ENCODE results near the gene IFI44. TPM values are rescaled to one million over a fixed set of nuclear protein-coding genes. Genes with fewer than 3 reads are reported as not detected.

IFI44 gene
- total RNA-seq, 1 donor from 2014 or later = 3.5 TPM

DNA sequence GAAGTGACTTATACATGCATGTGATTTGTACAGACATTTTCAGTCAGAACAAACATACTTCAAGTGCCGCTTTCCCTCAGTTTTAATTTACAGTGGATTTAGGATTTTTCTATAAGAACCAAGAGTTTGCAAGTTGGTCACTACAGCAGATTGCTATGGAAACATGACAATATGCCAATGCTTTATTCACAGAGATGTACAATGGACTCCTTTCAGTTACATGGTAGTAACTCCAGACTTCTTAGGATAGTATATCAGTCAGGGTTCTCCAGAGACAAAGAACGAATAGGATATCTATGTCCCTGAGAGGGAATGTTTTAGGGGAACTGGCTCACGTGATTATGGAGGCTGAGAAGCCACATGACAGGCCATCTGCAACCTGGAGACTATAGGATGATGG lies 27.4 kb downstream of the IFI44 start:
- no peak for DNase-seq (ENCODE audit: low read depth)
- Histone ChIP-seq H3K36me3 (ENCODE audit: control insufficient read depth, insufficient read depth, low read length) (no peaks in the 10 kb centered on the region), H3K4me3 (ENCODE audit: low read depth, low read length) (no peak overlapping the region), H3K27me3 (ENCODE audit: control insufficient read depth, insufficient read depth, low read length) (no peaks in the 10 kb centered on the region)
- TF ChIP-seq, protein P1, sequence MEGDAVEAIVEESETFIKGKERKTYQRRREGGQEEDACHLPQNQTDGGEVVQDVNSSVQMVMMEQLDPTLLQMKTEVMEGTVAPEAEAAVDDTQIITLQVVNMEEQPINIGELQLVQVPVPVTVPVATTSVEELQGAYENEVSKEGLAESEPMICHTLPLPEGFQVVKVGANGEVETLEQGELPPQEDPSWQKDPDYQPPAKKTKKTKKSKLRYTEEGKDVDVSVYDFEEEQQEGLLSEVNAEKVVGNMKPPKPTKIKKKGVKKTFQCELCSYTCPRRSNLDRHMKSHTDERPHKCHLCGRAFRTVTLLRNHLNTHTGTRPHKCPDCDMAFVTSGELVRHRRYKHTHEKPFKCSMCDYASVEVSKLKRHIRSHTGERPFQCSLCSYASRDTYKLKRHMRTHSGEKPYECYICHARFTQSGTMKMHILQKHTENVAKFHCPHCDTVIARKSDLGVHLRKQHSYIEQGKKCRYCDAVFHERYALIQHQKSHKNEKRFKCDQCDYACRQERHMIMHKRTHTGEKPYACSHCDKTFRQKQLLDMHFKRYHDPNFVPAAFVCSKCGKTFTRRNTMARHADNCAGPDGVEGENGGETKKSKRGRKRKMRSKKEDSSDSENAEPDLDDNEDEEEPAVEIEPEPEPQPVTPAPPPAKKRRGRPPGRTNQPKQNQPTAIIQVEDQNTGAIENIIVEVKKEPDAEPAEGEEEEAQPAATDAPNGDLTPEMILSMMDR (IDR thresholded peaks at IDR 0.05; ENCODE audit: insufficient read depth, low read length, poor library complexity, severe bottlenecking) = no peak

DNA sequence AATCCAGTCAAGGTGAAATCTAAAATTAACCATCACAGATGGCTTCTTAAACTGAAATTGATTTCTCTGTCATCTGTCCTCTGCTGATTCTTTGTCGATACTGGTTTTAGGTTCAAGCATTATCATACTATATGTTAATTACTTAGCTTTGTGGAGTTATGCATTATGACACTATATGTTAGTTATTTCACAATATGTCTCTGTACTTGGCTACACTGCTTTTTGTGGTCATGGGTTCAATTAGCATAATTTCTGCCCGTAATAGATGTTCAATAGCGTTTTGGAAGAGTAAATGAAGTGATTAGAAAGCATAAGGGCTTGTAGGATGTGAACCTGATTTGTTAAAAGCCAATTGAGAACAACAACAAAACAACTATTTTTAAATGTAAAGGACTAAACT lies 28.2 kb downstream of the IFI44 start:
- no peaks in the 10 kb centered on the region for H3K27me3 ChIP-seq (ENCODE audit: control insufficient read depth, insufficient read depth, low read length)
- TF ChIP-seq, protein P1 (IDR thresholded peaks at IDR 0.05; ENCODE audit: insufficient read depth, low read length, poor library complexity, severe bottlenecking) = no peak
- DNase-seq (ENCODE audit: low read depth) = no peak
- H3K4me3 ChIP-seq (ENCODE audit: low read depth, low read length) = no peak overlapping the region
- no peaks in the 10 kb centered on the region for H3K36me3 ChIP-seq (ENCODE audit: control insufficient read depth, insufficient read depth, low read length)

DNA sequence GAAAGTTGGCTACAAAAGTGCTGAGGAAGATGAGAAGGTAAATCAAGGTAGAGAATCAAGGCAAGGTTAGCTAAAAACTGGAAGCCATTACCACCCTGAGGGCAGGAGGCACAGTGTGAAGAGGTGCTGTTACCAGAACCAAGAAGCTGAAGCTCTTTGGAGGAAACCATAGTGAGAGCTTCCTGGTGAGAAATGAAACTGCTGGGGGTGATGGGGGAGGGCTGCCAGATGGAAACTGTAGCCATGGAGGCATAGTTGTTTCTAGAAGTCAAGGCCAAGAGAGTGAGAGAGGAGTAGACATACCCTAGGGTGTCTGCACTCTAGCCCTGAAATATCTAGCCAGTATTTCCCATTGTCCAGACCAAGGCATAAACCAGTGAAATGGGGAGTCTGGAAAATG lies 28.7 kb downstream of the IFI44 start:
- Histone ChIP-seq H3K4me3 (ENCODE audit: low read depth, low read length) (no peak overlapping the region), H3K27me3 (ENCODE audit: control insufficient read depth, insufficient read depth, low read length) (no peaks in the 10 kb centered on the region), H3K36me3 (ENCODE audit: control insufficient read depth, insufficient read depth, low read length) (no peaks in the 10 kb centered on the region)
- TF ChIP-seq, protein P1 (IDR thresholded peaks at IDR 0.05; ENCODE audit: insufficient read depth, low read length, poor library complexity, severe bottlenecking) = no peak
- no peak for DNase-seq (ENCODE audit: low read depth)

DNA sequence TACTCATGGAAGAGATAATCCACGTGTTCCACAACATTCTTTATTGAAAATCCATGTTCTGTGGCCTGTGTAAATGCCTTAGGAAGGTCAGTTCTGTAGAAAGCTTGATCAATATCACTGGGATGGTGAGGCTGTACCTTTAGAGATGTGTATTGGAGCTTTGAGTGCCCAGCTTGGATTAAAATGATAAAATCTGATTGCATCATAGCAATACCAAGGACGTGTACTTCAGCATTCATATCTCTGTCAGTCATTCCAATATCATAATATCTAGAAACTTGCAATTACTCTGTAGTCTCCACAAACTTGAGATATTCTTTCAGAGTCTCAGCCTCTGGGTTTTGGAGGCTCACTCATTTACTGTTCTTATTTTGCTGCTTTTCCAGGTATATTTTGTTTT lies 31.6 kb downstream of the IFI44 start:
- TF ChIP-seq, protein P1 (IDR thresholded peaks at IDR 0.05; ENCODE audit: insufficient read depth, low read length, poor library complexity, severe bottlenecking) = no peak
- Histone ChIP-seq H3K27me3 (ENCODE audit: control insufficient read depth, insufficient read depth, low read length) (no peaks in the 10 kb centered on the region), H3K36me3 (ENCODE audit: control insufficient read depth, insufficient read depth, low read length) (no peaks in the 10 kb centered on the region), H3K4me3 (ENCODE audit: low read depth, low read length) (no peak overlapping the region)
- DNase-seq (ENCODE audit: low read depth) = no peak

DNA sequence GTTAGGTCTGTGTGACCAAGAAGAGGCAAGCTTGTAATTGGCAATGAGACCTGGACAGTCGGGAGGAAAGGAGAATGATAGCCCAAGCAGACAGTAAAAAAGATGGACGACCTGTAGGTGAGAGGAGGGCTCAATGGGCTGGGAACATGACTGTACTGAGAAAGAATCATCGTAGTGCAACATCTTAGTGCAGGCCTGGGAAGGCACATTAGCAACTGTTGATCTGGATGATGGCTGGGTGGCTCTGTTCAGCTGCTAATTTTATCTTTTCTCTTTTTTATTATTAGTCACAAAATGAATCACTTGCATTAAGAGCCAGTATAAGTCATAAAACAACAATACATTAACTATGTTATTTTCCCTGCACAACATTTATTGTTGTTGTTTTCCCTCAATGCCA lies 32.9 kb downstream of the IFI44 start:
- DNase-seq (ENCODE audit: low read depth) = no peak
- Histone ChIP-seq H3K4me3 (ENCODE audit: low read depth, low read length) (no peak overlapping the region), H3K36me3 (ENCODE audit: control insufficient read depth, insufficient read depth, low read length) (no peaks in the 10 kb centered on the region), H3K27me3 (ENCODE audit: control insufficient read depth, insufficient read depth, low read length) (no peaks in the 10 kb centered on the region)
- TF ChIP-seq, protein P1 (IDR thresholded peaks at IDR 0.05; ENCODE audit: insufficient read depth, low read length, poor library complexity, severe bottlenecking) = no peak

DNA sequence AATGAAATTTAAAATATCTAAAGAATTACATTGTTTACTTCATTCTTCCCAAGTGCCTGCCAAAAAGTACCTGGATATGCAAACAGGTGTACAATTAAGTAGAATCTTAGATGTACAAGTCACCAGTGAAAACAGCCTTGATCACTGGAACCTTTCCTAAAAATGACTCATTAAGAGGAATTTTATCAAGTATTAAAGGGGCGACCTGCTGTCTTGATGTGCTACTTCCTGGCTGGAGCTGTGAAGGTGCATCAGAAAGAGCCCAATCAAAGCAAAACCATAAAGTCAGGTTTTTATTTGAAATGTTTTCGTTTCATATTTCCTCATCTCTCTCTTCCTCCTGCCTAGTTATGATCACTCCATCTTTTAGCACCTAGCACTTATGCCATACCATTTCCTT lies 33.4 kb downstream of the IFI44 start:
- H3K27me3 ChIP-seq (ENCODE audit: control insufficient read depth, insufficient read depth, low read length) = no peaks in the 10 kb centered on the region
- no peak overlapping the region for H3K4me3 ChIP-seq (ENCODE audit: low read depth, low read length)
- TF ChIP-seq, protein P1 (IDR thresholded peaks at IDR 0.05; ENCODE audit: insufficient read depth, low read length, poor library complexity, severe bottlenecking) = no peak
- H3K36me3 ChIP-seq (ENCODE audit: control insufficient read depth, insufficient read depth, low read length) = no peaks in the 10 kb centered on the region
- no peak for DNase-seq (ENCODE audit: low read depth)

Measured in kidney epithelial cell (primary cell).